Muscle of leg (tissue), 16 donors: ENCODE measurements around the gene HMCES. TPM values are rescaled to one million over a fixed set of nuclear protein-coding genes. Genes with fewer than 3 reads are reported as not detected.
A peak's percentile ranks its signal among the peaks of the same experiment; 100 is the strongest.

Source experiments
- DNase-seq: peaks from one replicate; pipeline ENCODE4 v3.0.0; 2013
- H3K27ac ChIP-seq: one replicate; pipeline ENCODE4 v1.5.1; 2013; ENCODE audit warnings: mild to moderate bottlenecking, low read length, control low read depth
- H3K27me3 ChIP-seq: one replicate; pipeline ENCODE4 v1.6.1; 2013; ENCODE audit warnings: low read length; ENCODE audit not compliant: control insufficient read depth, insufficient read depth
- H3K36me3 ChIP-seq: one replicate; pipeline ENCODE4 v1.6.1; 2013; ENCODE audit warnings: low read length; ENCODE audit not compliant: control insufficient read depth, insufficient read depth
- H3K4me1 ChIP-seq: one replicate; pipeline ENCODE4 v1.6.1; 2013; ENCODE audit warnings: low read length; ENCODE audit not compliant: control insufficient read depth, insufficient read depth
- H3K4me3 ChIP-seq: one replicate; pipeline ENCODE4 v1.5.1; 2013; ENCODE audit warnings: low read length, control low read depth
- H3K9me3 ChIP-seq: replicated peaks from 2 replicates; pipeline ENCODE4 v1.6.1; 2013; ENCODE audit warnings: low read depth, low read length; ENCODE audit not compliant: control insufficient read depth
- WGBS: methylation state at CpG from one replicate; pipeline ENCODE4 v1.1.5; 2013; ENCODE audit warnings: missing lambda C conversion rate; ENCODE audit not compliant: insufficient coverage; 5-methylcytosine and 5-hydroxymethylcytosine counted together
- long read RNA-seq, 11 donors: transcript quantifications; one replicate each; lab custom pipeline, GENCODE V29; 2026
- polyA plus RNA-seq, 8 donors: library from polyadenylated mRNA; unstranded; fragments of 120-200 nt; gene quantifications; one replicate each; pipeline versions ENCODE4 v1.2.1 to v1.2.3, GENCODE V29; 2013; ENCODE audit warnings: inconsistent platforms in 1 of 8, low replicate concordance in 1 of 8; ENCODE audit not compliant: insufficient read length in 8 of 8, insufficient read depth in 1 of 8
- total RNA-seq: library from RNA; stranded (reverse); fragments of 120-200 nt; gene quantifications from one replicate; pipeline ENCODE4 v1.2.4, GENCODE V29; 2013

The HMCES gene
- total RNA-seq, result 12.6 TPM
- 10 to 100 TPM; 23.0 to 33.2 (median 25.4) TPM for polyA plus RNA-seq
- long read RNA-seq, donor 1, partial matches to known transcripts, result 5 of 5 reads
- long read RNA-seq, donor 1, other reads (novel, unspliced or antisense), result 0 of 5 reads
- long read RNA-seq, donor 2, partial matches to known transcripts, result 0 of 1 reads
- long read RNA-seq, donor 2, other reads (novel, unspliced or antisense), result 0 of 1 reads
- long read RNA-seq, donor 3, transcript HMCES-204 (7 exons, 1,952 nt), result minor isoform, 5 of 13 reads
- long read RNA-seq, donor 3, transcript HMCES-201 (7 exons, 2,515 nt), result major isoform, 6 of 13 reads
- long read RNA-seq, donor 3, partial matches to known transcripts, result 0 of 13 reads
- long read RNA-seq, donor 3, other reads (novel, unspliced or antisense), result 0 of 13 reads
- long read RNA-seq, donor 4, partial matches to known transcripts, result 201 of 206 reads
- long read RNA-seq, donor 4, other reads (novel, unspliced or antisense), result 0 of 206 reads
- long read RNA-seq, donor 5, transcript HMCES-201 (7 exons, 2,515 nt), result major isoform, 13 of 26 reads
- long read RNA-seq, donor 5, partial matches to known transcripts, result 11 of 26 reads
- long read RNA-seq, donor 5, other reads (novel, unspliced or antisense), result 0 of 26 reads
- long read RNA-seq, donor 6, partial matches to known transcripts, result 0 of 11 reads
- long read RNA-seq, donor 6, other reads (novel, unspliced or antisense), result 6 of 11 reads
- long read RNA-seq, donor 7, partial matches to known transcripts, result 6 of 9 reads
- long read RNA-seq, donor 7, other reads (novel, unspliced or antisense), result 0 of 9 reads
- long read RNA-seq, donor 8, partial matches to known transcripts, result 0 of 2 reads
- long read RNA-seq, donor 8, other reads (novel, unspliced or antisense), result 0 of 2 reads
- long read RNA-seq, donor 9, partial matches to known transcripts, result 0 of 5 reads
- long read RNA-seq, donor 9, other reads (novel, unspliced or antisense), result 0 of 5 reads
- long read RNA-seq, donor 10, transcript HMCES-201 (7 exons, 2,515 nt), result major isoform, 5 of 7 reads
- long read RNA-seq, donor 10, partial matches to known transcripts, result 0 of 7 reads
- long read RNA-seq, donor 10, other reads (novel, unspliced or antisense), result 0 of 7 reads
- long read RNA-seq, donor 11, partial matches to known transcripts, result 0 of 3 reads
- long read RNA-seq, donor 11, other reads (novel, unspliced or antisense), result 0 of 3 reads

- Histone ChIP-seq H3K27ac (peak within 1 kb of the TSS; percentile 96), H3K36me3 (peaks cover 37% of the 10 kb centered on the region), H3K4me3 (peak within 1 kb of the TSS; percentile 88), H3K27me3 (no peaks in the 10 kb centered on the region), H3K4me1 (peaks cover 17% of the 10 kb centered on the region), H3K9me3 (no peaks in the 10 kb centered on the region)
- DNase-seq, result peak; percentile 96
- whole genome bisulfite sequencing, result 2% methylated on average over 43 of the region's 44 CpGs
Measured at GRCh38 chr3:129278439-129278965, at the start of gene HMCES. HMCES (plus strand) TSS chr3:129278870; CDS start chr3:129279733, 863 bp downstream.

- no peaks in the 10 kb centered on the region for H3K27me3 ChIP-seq
- peaks cover 26% of the 10 kb centered on the region for H3K4me1 ChIP-seq
- H3K36me3 ChIP-seq, result no peaks in the 10 kb centered on the region
- H3K4me3 ChIP-seq, result no peak overlapping the region
- H3K9me3 ChIP-seq, result no peaks in the 10 kb centered on the region
- H3K27ac ChIP-seq, result peak overlapping the region; percentile 25
- 57% methylated on average over 9 of the region's 11 CpGs for WGBS
- DNase-seq, result peak; percentile 21
Measured at GRCh38 chr3:129228891-129229585, 49.6 kb upstream of the HMCES start.

DNA sequence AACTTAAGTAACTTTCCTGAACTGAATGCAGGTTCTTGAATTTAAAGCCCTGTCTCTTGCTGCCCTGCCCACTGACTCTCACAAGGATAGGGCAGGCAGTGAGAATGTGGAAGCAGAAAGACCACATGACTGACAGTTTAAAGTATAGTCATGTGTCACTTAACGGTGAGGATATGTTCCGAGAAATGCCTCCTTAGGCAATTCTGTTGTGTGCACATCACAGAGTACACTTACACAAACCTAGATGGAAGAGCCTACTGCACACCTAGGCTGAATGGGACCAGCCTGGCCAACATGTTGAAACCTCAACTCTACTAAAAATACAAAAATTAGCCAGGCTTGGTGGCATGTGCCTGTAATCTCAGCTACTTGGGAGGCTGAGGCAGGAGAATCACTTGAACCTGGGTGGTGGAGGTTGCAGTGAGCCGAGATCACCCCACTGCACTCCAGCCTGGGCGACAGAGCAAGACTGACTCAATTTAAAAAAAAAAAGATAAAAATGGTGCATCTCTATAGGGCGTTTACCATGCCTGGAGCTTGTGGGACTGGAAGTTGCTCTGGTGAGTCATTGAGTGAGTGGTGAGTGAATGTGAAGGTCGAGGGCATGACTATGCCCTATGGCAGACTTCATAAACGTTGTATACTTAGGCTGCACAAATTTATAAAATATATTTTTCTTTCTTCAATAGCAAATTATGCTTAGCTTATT lies 48.2 kb upstream of the HMCES start:
- H3K4me1 ChIP-seq, result peaks cover 20% of the 10 kb centered on the region
- no peak overlapping the region for H3K4me3 ChIP-seq
- H3K27ac ChIP-seq, result peak overlapping the region; percentile 20
- whole genome bisulfite sequencing, result 78% methylated on average over 3 of the region's 7 CpGs
- H3K27me3 ChIP-seq, result no peaks in the 10 kb centered on the region
- peak; percentile 67 for DNase-seq
- H3K36me3 ChIP-seq, result no peaks in the 10 kb centered on the region
- no peaks in the 10 kb centered on the region for H3K9me3 ChIP-seq

DNA sequence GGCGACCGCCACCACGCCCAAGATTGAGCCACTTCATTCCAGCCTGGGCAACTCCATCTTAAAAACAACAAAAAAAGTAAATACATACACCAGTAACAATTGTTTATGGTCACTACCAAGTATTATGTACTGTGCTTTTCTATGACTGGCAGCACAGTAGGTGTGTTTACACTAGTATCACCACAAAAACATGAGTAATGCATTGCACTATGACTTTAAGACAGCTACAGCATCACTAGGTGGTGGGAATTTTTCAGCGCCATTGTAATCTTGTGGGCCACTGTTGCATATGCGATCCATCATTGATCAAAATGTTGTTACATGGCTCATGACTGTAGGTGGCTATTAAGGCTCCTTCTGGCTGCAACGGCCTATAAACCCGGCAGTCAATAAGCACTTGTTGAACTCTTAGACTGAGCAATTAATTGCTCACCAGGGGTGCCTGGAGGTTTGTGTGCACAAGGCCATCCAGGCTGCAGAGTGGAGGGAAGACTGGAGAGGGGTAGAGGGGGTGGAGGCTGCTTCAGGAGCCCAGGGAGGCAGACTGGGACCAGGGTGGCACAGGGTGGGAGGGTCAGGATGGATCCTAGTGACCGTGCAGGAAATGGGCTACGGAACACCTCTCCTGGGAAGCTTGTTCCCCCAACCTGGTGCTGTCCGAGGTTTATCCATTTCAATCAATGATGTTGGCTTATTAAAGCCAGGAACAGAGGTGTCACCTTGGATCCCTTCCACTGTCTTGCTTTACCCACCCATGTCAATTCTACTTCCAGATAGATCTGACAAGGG lies 47.1 kb upstream of the HMCES start:
- WGBS, result 85% methylated on average over 6 of the region's 10 CpGs
- DNase-seq, result no peak
- no peaks in the 10 kb centered on the region for H3K9me3 ChIP-seq
- peaks cover 14% of the 10 kb centered on the region for H3K4me1 ChIP-seq
- no peak overlapping the region for H3K27ac ChIP-seq
- no peaks in the 10 kb centered on the region for H3K27me3 ChIP-seq
- H3K36me3 ChIP-seq, result no peaks in the 10 kb centered on the region
- no peak overlapping the region for H3K4me3 ChIP-seq

- Histone ChIP-seq H3K9me3 (no peaks in the 10 kb centered on the region), H3K4me1 (peaks cover 10% of the 10 kb centered on the region), H3K27ac (peak overlapping the region; percentile 21), H3K36me3 (no peaks in the 10 kb centered on the region), H3K27me3 (no peaks in the 10 kb centered on the region), H3K4me3 (no peak overlapping the region)
- peak; percentile 81 for DNase-seq
- WGBS, result 67% methylated on average over 4 of the region's 4 CpGs
Measured at GRCh38 chr3:129233538-129233937, 45.1 kb upstream of the HMCES start.

DNA sequence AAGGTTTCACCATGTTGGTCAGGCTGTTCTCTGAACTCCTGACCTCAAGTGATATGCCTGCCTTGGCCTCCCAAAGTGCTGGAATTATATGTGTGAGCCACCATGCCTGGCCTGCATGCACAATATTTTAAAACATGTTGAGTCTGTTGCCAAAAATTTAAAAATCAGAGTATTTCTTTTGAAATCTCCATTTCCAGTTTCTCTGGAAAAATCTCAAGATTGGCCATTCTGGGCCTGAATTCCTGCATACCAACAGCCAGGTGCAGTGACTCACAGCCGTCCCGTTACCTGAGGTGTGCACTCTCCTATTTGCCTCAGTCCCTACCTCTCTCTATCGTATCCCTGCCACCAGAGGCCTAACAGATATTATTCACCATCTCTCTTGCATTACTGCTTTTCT lies 44.2 kb upstream of the HMCES start:
- Histone ChIP-seq H3K27me3 (no peaks in the 10 kb centered on the region), H3K9me3 (no peaks in the 10 kb centered on the region), H3K4me3 (no peak overlapping the region), H3K4me1 (peaks cover 3% of the 10 kb centered on the region), H3K36me3 (no peaks in the 10 kb centered on the region), H3K27ac (no peak overlapping the region)
- no peak for DNase-seq
- WGBS, result no CpG with 5 or more reads among the region's 3 CpGs

- Histone ChIP-seq H3K36me3 (no peaks in the 10 kb centered on the region), H3K9me3 (no peaks in the 10 kb centered on the region), H3K4me3 (no peak overlapping the region), H3K27me3 (no peaks in the 10 kb centered on the region), H3K4me1 (peaks cover 2% of the 10 kb centered on the region), H3K27ac (no peak overlapping the region)
- 79% methylated on average over 2 of the region's 4 CpGs for WGBS
- DNase-seq, result no peak
Measured at GRCh38 chr3:129235344-129235917, 43.2 kb upstream of the HMCES start.

- Histone ChIP-seq H3K27me3 (no peaks in the 10 kb centered on the region), H3K27ac (no peak overlapping the region), H3K9me3 (no peaks in the 10 kb centered on the region), H3K36me3 (peaks cover 4% of the 10 kb centered on the region), H3K4me1 (peaks cover 2% of the 10 kb centered on the region), H3K4me3 (no peak overlapping the region)
- WGBS, result 100% methylated on average over 1 of the region's 8 CpGs
- DNase-seq, result peak; percentile 45
Measured at GRCh38 chr3:129238945-129239705, 39.5 kb upstream of the HMCES start.
